Middle frontal gyrus (tissue), 1 donor: Measurements from ENCODE around the gene ANKDD1B.
"Not testable (repeated sequence)": the region's sequence is repeated elsewhere in the genome, so short reads cannot be mapped to it uniquely, and the experiment has no call there.

Source experiments
- DNase-seq: peaks from one replicate; pipeline ENCODE4 v3.0.0-alpha.2; 2015; ENCODE audit warnings: low spot score; ENCODE audit errors: extremely low spot score

ANKDD1B gene

GRCh38 chr5:75611311-75612225, at the start of gene ANKDD1B:
Gene ANKDD1B (plus strand): TSS chr5:75611453. CDS start chr5:75611635, 182 bp downstream.
- DNase-seq: no peak

- DNase-seq: not testable (repeated sequence)
These were observed 45.1 kb upstream of the ANKDD1B start for GRCh38 chr5:75565991-75566709.

DNA sequence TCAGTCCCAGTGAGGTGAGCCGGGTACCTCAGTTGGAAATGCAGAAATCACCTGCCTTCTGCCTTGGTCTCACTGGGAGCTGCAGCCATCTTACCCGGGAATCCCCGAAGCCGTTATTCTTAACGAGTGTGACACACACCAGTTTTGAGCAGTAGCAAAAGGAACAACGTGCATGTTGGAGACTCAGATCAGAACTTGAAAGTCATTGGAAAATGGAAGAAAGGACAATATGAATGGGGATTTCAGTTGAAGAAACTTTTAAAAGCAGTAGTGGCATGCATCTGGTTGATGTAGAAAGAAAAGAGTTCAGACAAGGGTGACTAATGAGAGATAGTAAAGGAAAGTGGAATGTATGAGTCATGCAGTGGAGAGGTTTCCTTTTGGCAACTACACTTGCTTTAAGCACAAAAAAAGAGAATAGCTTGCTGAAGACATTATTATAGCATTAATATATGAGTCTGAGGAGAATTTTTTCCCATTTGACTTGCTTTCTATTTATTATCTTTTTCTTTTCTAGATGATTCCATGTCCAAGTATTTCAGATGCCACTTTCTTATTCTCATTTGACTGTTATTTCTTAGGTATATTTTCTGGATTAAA, 44.4 kb upstream of the ANKDD1B start:
- DNase-seq: no peak

- no peak for DNase-seq
These were observed 43.5 kb upstream of the ANKDD1B start for GRCh38 chr5:75567710-75568109.

DNA sequence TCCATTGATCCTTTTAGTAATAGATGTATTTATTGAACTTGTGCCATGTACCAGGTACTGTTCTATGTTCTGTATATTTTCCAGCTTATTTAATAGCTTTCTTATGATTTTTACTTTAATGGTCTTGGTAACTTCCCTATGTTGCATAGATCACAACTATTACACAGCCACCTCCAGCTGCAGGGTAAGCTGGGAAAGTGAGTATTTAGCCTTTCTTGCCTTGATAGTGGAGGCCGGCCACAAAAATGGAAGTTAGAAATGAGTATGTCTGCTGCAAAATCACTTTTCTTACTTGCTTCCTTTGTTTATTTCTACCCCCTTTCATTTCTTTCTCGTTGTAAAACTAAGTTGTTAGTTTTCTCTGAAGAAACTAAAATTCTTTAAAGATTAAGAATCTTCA, 43.1 kb upstream of the ANKDD1B start:
- DNase-seq: no peak

DNA sequence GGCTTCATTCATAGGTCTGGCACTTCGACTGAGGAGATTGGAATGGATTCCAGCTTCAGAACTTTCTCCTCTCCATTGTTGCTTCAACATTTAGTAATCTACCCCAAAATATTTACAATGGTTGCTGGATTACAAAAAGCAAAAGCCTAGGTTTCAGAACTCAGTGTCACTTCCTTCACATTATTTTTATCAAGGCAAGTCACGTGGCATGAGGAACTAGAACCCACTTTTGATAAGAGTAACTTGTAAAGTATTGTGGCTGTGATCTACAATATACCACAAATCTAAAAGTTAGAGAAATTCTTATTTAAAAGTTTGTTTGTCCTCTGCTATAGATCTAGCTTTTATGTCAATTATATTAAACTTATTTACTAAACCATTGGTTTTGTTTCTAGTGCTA, 39.7 kb upstream of the ANKDD1B start:
- no peak for DNase-seq

GRCh38 chr5:75574791-75575190, 36.5 kb upstream of the ANKDD1B start:
- no peak for DNase-seq

- DNase-seq: not testable (repeated sequence)
These were observed 33.0 kb upstream of the ANKDD1B start for GRCh38 chr5:75578280-75578679.

- no peak for DNase-seq
These were observed 26.6 kb upstream of the ANKDD1B start for GRCh38 chr5:75584641-75585040.

DNA sequence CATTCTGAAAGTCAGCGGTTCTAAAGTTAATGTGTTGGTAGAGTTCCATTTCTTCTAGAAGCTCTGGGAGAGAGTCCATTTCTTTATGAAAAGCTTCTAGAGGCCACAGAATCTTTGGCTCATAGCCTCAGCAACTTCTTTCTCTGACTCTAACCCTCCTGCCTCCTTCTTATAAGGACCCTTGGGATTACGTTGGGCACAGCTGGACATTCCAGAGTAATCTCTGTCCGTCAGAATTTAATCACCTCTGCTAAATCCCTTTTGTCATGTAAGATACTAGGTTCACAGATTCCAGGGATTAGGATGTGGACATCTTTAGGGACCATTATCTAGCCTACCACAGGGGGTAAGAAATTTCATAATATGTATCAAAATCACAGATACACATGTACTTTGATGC, 22.6 kb upstream of the ANKDD1B start:
- DNase-seq: no peak

GRCh38 chr5:75600535-75600934, 10.7 kb upstream of the ANKDD1B start:
- DNase-seq: no peak

DNA sequence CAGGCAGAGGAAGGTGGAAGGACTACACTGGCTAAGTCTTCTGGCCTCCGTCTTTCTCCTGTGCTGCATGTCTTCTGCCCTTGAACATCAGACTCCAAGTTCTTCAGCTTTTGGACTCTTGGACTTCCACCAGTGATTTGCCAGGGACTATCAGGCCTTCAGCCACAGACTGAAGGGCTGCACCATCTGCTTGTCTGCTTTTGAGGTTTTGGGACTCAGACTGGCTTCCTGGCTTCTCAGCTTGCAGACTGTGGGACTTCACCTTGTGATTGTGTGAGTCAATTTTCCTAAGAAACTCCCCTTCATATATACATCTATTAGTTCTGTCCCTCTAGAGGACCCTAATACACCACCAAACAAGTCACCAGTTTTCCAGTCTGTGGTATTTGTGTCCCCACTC, 9.7 kb upstream of the ANKDD1B start:
- DNase-seq: no peak

DNA sequence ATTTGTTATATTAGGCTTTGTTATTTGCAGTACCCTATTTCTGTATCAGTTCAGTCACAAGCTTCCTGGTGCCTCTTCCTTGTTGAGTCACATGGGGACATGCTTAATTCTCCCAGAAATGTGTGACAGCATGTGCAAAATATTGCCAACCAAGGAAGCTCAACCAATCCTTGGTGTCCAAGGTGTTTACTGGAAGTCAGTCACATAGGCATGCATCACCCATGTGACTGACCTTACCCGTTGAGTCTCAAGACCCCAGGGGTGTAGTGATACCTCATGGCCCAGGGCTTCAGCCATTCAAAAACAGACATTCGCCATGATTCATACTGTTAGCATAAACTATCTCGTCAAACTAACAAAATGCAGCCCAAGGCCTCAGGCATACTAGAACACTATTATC, 9.3 kb upstream of the ANKDD1B start:
- no peak for DNase-seq

DNA sequence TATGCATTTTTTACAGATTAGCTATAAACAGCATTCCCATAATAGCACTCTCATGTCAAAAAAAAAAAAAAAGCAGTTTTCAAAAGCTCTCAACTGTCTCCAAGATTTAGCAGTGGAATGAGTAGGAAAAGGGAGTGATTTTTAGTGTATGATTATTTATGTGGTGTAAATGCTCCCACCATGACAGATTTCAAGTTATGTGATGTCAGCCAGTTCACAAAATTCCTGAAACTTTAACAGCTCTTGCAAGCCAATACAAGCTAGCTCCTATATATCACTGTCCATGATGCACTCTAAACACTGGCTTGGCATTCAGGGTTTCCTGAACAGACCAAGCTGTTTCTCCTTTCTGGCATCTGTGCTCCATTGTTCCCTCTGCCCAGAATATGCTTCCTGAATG, 7.9 kb upstream of the ANKDD1B start:
- DNase-seq: no peak

DNA sequence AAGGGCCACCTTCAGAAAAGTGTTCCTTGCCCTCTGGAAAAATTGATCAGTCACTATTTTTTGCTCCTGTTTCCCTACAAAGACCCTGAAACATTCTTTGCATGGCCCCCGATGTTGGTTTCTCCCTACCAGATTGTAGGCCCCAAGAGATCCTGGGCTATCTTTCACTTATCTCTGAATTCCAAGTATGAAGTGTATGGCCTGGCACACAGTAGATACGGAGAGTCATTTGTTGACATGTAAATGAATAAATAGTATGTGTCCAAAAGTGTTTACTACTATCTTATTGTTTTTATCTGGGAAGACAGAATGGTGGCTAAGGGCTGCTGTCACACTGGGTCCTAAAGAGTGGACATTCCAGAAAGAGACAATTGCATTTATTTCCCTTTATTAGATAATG, 7.4 kb upstream of the ANKDD1B start:
- DNase-seq: no peak

- not testable (repeated sequence) for DNase-seq
These were observed 3.9 kb upstream of the ANKDD1B start for GRCh38 chr5:75607341-75607740.

DNA sequence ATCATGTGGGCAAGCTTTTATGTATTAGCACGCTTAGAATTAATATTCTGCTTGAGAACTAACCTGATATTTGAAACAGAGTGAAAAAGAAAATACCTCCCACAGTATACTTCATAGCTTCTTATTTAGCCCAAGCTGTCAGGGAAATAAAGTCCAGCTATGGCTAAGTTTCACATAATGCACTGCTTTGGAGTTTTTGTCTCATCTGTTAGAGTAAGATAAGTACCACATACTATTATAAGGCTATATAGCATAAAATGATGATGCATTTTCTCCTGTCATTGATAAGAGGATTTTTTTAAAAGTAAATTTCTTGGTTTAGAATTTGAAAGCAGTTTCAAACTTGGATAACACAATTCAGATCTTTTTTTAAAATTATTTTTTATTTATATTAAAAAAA, 2.4 kb upstream of the ANKDD1B start:
- no peak for DNase-seq

GRCh38 chr5:75610201-75610600, 1.1 kb upstream of the ANKDD1B start:
- DNase-seq: no peak

- DNase-seq: not testable (repeated sequence)
These were observed 368 bp upstream of the ANKDD1B start for GRCh38 chr5:75610859-75611310.

- no peak for DNase-seq
These were observed 945 bp downstream of the ANKDD1B start for GRCh38 chr5:75612226-75612569.

GRCh38 chr5:75612901-75613300, 1.6 kb downstream of the ANKDD1B start:
- DNase-seq: no peak

DNA sequence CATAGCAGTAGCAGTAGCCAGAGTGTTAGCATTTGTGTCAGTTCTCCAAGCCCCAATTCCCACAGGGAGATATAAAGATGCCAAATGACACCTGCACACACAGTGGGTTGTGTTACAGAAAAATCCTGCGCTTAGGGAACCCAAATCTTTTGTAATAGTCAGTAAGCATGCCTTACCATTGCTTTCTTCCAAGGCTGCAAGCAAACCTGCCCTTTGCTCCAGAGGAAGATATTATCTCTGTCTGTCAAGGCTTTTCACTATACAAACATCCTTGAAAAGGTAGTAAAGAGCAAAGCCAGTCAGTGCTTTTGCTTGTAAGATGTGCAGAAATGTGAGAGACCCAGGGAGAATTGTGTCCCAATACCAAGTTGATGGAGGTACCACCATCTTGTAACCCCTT, 2.9 kb downstream of the ANKDD1B start:
- no peak for DNase-seq
